Lower leg skin (tissue), 3 donors: Measurements from ENCODE around the gene DUSP11.

Source experiments
- CTCF ChIP-seq, 3 donors: fragments of 450-650 bp; IDR thresholded peaks; one replicate each; pipeline ENCODE4 v1.5.1; 2016; ENCODE audit warnings: antibody characterized with exemption in 3 of 3, mild to moderate bottlenecking in 3 of 3, moderate library complexity in 2 of 3
- POLR2A ChIP-seq, 2 donors: fragments of 450-650 bp; IDR thresholded peaks; one replicate each; pipeline ENCODE4 v1.6.1; 2016 to 2017; ENCODE audit warnings: antibody characterized with exemption in 2 of 2, mild to moderate bottlenecking in 1 of 2, moderate library complexity in 1 of 2

DNA sequence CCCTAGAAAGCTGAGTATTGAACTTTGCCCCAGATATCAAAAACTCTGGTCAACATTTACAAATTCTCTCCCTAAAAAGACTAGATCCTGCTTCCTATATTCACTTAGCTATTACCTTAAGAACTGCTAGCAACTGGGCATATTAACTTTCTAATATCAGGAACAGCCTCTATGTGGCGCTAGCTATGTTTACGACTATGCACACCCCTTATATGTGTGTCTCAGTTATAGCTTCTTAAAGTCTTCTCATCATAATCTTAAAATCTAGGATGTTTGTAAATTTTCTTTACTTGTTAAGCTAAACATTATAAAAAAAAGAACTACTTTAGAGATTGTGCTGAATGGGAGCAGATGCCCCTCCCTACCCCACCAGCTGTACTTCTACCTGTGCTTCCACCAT, 47.1 kb upstream of the DUSP11 start:
- no peak for TF ChIP-seq CTCF (IDR thresholded peaks at IDR 0.05)
- no peak for TF ChIP-seq POLR2A (IDR thresholded peaks at IDR 0.05)
